ENCODE results near the gene PPP1R13B.
A peak's percentile ranks its signal among the peaks of the same experiment; 100 is the strongest.

Gene PPP1R13B

DNA sequence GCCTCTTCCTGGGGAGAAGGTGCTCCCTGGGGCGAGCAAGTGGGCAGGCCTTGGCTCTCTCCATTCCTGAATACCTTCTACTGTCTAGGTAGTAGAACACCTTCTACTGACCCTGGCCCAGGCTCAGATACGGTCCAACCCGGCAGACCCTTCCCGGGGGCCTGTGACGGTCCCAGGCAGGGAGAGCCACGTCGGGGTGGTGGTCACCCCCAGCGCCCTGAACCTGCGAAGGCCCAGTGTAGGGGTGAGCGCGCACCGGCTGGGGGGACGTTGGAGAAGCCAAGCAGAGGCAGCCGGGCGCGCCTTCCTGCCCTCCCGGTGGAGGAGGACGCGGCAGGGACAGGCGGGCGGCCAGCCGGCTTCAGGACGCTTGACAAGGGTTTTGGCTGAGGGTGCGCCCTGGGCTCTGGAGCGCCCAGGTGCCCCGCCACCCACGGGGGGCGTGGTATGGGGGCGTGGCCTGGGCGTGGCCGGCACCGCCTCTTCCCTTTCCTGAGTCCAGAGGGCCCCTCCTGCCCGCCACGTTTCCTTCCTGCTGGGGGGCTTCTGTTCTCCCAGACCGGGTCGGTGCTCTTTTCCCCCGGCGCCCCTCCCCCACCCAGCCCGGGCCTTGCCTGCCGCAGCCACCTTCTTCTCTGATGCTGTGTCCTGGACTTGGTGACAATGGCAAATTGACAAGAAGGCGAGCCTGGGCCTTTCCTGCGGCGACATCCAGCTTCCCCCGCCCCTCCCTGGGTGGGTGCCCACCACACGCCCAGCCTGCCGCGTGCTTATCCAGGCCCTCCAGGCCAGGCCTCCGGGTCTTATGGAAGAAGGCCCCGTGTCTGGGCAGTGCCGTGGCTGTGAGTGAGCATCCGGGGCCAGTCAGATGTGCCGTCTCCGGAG, 24.5 kb upstream of the PPP1R13B start:
- Mint-ChIP-seq H3K36me3 (no peaks in the 10 kb centered on the region), H3K4me3 (peak overlapping the region; percentile 87), H3K4me1 (peaks cover 16% of the 10 kb centered on the region), H3K9me3 (no peaks in the 10 kb centered on the region), H3K27ac (peak overlapping the region; percentile 94)
- DNase-seq (ENCODE audit: low spot score in 2 of 2) (peak; percentile 80 to 86), ATAC-seq (peak; percentile 90)

DNA sequence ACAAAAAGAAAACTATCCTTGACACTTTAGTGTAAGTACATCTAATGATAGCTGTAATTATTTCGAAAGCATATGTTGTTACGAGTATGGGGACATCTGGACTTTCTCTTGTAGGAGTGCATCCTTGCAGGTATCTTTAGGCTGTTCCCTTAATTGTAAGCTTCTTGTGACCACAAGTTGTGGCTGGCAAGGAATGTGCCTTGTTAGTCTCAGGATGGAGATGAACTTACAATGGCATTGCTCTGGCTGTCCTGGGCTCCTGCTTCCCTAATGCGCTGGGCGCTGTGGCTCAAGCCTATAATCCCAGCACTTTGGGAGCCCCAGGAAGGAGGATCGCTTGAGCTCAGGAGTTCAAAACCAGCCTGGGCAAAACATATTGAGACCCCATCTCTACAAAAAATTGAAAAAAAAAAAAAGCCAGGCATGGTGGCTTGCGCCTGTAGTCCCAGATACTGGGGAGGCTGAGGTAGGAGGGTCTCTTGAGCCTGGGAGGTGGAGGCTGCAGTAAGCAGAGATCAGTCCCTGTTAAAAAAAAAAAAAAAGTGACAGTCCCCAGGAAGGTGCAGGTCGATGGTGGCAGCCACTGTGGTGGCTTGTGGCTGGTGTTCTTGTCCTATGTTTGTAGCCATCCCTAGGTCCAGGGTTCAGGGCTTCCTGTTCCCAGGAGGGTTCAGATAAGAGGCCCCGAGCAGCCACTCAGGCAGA, 23.7 kb upstream of the PPP1R13B start:
- Mint-ChIP-seq H3K27ac (no peak overlapping the region), H3K9me3 (no peaks in the 10 kb centered on the region), H3K36me3 (no peaks in the 10 kb centered on the region), H3K4me1 (peaks cover 16% of the 10 kb centered on the region), H3K4me3 (peak overlapping the region; percentile 87)
- ATAC-seq (no peak), DNase-seq (ENCODE audit: low spot score in 2 of 2) (no peak)

DNA sequence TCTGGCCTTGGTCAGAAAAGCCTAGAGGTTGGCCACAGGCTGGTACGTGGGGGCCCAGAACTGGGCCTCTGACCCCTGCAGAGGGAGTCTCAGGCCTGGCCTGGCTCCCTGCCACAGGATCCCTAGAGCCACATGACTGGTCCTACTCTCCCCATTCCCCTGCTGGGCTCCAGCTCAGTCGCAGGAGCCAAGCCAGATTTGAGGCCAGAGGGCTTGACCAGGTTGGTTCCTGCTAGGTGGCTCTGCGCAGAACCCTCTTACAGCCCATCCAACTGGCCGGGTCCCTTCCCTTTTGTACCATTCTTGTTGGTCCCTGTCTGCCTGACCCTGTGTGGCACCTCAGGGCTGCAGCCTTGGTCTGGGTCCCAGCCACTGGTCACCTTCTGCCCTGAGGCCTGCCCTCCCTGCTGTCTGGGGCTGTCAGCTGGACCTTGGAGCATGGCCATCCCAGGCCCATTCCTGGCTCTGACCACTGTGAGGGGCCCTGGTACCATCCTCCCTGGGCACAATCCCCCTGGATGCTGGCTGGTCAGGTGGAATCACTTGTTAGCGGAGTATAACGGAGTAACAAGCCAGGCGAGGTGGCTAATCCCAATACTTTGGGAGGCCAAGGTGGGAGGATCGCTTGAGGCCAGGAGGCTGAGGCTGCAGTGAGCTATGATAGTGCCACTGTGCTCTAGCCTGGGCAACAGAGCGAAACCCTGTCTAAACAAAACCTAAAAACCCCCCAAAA, 22.9 kb upstream of the PPP1R13B start:
- DNase-seq (ENCODE audit: low spot score in 2 of 2) = no peak
- H3K27ac Mint-ChIP-seq = no peak overlapping the region

DNA sequence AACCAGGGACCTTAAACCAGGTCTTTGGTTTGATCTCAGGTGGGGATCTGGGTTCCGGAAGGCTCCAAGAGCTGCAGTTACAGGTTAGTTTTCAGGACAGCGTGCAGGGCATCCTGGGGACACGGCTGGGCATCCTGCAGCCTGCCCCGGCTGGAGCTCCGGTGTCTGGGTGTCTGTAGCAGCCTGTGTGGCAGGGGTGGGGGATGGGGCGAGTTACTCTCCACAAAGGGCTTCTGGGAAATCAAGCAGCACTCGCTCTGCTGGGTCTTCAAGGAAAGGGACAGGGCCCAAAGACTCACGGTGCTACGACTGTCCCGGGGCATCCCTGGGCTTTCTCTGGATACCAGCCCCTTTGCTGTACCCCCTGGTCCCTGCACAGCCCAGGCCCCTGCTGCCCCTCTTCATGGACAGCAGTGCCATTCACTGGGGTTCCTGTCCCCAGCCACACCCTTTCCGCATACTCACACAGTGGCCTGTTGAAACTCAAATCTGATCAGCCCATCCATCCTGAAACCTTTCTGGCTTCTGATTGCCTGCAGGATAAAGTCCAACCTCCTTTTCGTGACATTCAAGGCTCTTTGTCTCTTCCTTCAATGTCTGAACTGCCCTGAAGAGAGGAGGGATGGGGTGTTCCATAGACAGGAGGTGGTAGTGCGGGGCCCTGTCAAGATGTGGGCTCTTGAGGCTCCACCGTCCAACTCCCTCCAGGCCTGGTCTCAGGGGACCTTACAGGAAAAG, 22.2 kb upstream of the PPP1R13B start:
- H3K27ac Mint-ChIP-seq = no peak overlapping the region
- no peaks in the 10 kb centered on the region for H3K9me3 Mint-ChIP-seq

More for the DNA sequence above, 22.9 kb upstream of the PPP1R13B start:
- Mint-ChIP-seq H3K36me3 (no peaks in the 10 kb centered on the region), H3K4me1 (peaks cover 14% of the 10 kb centered on the region), H3K4me3 (no peak overlapping the region), H3K9me3 (no peaks in the 10 kb centered on the region)
- no peak for ATAC-seq

DNA sequence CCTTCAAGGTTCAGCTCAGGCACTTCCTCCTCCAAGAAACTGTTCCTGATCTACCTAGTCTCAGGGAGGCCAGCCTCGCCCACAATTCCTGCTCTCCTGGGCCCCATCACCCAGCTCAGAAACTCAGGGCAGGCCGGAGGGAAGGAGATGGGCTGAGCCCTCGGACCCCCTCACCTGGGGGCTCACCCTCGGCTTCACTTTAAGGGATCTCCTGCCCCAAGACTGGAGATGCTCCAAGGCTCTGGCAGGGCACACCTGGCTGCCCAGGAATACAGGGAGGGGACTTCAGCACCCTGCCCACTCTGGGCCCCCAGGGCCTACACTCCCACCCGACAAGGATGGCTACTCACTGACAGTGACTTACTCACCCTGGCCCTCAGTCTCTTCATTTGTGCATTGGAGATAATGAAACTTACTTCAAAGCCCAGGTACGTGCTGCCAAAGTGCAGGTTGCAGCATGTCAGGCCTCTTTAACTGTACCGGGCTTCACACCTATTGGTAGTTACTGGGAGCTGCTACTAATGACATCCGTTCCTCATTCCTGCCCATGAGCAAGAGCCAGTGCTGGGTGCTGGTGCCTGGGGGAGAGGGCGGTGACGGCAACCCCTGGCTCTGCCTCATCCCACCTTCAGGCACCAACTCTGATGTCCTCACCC, 21.0 kb upstream of the PPP1R13B start:
- no peaks in the 10 kb centered on the region for H3K9me3 Mint-ChIP-seq
- H3K4me1 Mint-ChIP-seq = peaks cover 6% of the 10 kb centered on the region
- H3K36me3 Mint-ChIP-seq = no peaks in the 10 kb centered on the region
- DNase-seq (ENCODE audit: low spot score in 2 of 2) (no peak), ATAC-seq (no peak)
- no peak overlapping the region for H3K4me3 Mint-ChIP-seq
- H3K27ac Mint-ChIP-seq = no peak overlapping the region

More for the DNA sequence above, 22.2 kb upstream of the PPP1R13B start:
- no peak for ATAC-seq
- DNase-seq (ENCODE audit: low spot score in 2 of 2) = no peak
- Mint-ChIP-seq H3K36me3 (no peaks in the 10 kb centered on the region), H3K4me1 (peaks cover 7% of the 10 kb centered on the region), H3K4me3 (no peak overlapping the region)

DNA sequence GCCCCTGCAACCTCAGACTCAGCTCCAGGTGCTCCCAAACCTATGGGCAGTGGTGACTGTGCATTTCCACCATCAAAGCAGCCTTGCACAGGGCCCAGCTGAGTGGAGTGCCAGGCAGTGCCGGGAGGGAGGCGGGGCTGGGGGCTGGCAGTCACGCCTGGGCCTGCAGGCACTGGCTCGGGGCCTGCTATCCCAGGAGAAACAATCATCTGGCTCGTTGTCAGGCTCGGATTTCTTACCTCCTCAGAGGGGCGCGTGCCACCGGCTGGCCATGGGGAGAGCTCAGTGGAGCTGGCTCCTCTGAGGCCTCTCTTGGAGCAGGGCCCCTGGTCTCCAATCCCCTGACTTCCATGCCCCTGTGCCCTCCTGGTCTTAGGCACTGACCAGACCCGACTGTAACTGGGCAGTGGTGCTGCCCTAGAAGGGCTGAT, 20.2 kb upstream of the PPP1R13B start:
- no peaks in the 10 kb centered on the region for H3K9me3 Mint-ChIP-seq
- H3K4me1 Mint-ChIP-seq = peaks cover 4% of the 10 kb centered on the region
- no peak overlapping the region for H3K27ac Mint-ChIP-seq
- DNase-seq (ENCODE audit: low spot score in 2 of 2) = no peak
- no peak for ATAC-seq
- H3K4me3 Mint-ChIP-seq = no peak overlapping the region
- no peaks in the 10 kb centered on the region for H3K36me3 Mint-ChIP-seq

DNA sequence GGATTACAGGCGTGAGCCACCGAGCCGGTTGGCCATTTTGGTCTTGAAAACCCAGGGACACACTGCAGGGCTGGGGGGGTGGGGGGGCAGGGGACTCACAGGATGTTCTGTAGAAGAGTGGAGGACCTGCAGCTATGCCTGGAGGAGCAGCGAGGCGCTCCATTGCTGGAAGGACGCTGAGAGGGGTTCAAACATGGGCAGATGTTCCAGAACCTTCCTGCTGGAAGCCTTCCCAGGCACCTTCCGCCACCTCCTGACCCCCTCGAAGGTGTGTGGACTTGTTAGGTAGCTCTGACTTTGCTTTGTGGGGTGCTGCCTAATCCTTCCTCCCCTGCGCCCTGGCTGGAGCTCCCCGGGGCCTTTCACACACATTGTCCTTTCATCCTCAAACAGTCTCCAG, 19.6 kb upstream of the PPP1R13B start:
- H3K4me1 Mint-ChIP-seq = no peaks in the 10 kb centered on the region
- DNase-seq (ENCODE audit: low spot score in 2 of 2) = no peak
- no peaks in the 10 kb centered on the region for H3K36me3 Mint-ChIP-seq
- H3K4me3 Mint-ChIP-seq = no peak overlapping the region
- no peaks in the 10 kb centered on the region for H3K9me3 Mint-ChIP-seq
- no peak overlapping the region for H3K27ac Mint-ChIP-seq
- ATAC-seq = no peak

DNA sequence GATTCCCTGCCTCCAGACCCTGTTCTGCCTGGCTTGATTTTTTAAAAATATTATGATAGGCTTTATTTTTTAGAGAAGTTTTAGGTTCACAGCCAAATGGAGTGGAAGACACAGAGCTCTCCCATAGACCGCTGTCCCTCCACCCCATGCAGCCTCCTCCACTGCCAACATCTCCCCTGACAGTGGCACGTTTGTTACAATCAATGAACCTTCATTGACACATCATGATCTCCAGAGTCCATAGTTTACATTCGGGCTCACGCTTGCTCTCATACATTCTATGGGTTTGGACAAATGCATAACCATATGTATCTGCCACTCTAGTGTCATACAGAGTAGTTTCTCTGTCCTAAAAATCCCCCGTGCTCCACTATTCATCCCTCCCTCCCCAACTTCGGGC, 15.9 kb upstream of the PPP1R13B start:
- no peak overlapping the region for H3K4me3 Mint-ChIP-seq
- H3K36me3 Mint-ChIP-seq = no peaks in the 10 kb centered on the region
- no peaks in the 10 kb centered on the region for H3K9me3 Mint-ChIP-seq
- ATAC-seq (no peak), DNase-seq (ENCODE audit: low spot score in 2 of 2) (no peak)
- H3K27ac Mint-ChIP-seq = no peak overlapping the region
- H3K4me1 Mint-ChIP-seq = no peaks in the 10 kb centered on the region

DNA sequence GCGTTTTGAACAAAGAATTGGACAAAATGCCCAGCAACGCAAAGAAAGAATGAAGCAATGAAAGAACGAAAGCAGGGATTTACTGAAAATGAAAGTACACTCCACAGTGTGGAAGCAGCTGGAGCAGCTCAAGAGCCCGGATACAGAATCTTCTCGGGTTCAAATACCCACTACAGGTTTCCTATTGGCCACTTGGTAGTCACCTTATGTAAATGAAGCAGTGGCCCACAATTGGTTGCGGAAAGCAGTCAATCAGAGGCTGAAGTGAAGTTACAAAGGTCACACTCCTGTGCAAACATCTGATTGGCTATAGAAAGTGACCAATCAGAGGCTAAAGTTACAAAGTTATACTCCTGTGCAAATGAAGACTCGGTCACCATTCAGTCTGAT, 15.0 kb upstream of the PPP1R13B start:
- no peak overlapping the region for H3K27ac Mint-ChIP-seq
- H3K36me3 Mint-ChIP-seq = no peaks in the 10 kb centered on the region
- no peaks in the 10 kb centered on the region for H3K9me3 Mint-ChIP-seq
- ATAC-seq (no peak), DNase-seq (ENCODE audit: low spot score in 2 of 2) (no peak)
- H3K4me1 Mint-ChIP-seq = no peaks in the 10 kb centered on the region
- H3K4me3 Mint-ChIP-seq = no peak overlapping the region

DNA sequence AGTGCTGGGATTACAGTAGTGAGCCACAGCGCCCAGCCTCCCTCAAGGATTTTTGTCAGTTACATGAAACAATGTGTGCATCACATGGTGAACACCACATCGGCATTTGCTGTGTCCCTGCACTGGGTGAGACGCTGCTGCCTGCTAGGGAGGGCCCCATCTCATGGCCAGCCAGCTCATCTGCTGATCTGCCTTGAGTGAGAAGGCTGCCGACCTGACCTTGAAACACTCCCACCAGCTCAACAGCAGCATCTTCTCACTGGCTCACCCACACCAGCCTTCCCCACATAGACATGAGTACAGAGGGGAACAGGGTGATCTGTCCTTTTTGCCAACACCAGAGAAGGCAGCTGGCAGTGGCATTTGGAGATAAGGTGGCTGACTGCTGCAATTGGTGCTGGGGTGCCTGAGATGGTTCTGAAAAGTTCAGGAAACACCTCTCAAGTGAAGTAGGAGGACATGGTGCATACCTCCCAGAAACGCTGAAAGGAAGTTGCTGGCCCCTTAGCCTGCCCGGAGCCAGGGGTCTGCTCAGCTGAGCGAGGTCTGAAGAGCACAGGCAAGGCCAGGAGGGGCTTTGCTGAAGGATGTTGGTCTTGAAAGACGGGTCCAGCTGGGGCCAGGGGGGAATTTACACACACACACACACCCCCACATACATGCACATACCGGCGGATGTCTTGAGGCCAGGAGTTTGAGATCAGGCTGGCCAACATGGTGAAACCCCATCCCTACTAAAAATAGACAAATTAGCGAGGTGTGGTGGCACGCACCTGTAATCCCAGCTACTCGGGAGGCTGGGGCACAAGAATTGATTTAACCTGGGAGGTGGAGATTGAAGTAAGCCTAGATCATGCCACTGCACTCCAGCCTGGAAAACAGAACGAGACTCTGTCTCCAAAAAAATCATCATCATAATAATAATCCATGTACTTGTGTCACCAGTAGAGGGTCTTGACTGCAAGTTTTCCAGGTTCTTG, 14.3 kb upstream of the PPP1R13B start:
- Mint-ChIP-seq H3K27ac (no peak overlapping the region), H3K36me3 (no peaks in the 10 kb centered on the region), H3K4me3 (no peak overlapping the region), H3K9me3 (no peaks in the 10 kb centered on the region), H3K4me1 (no peaks in the 10 kb centered on the region)
- ATAC-seq (peak; percentile 28), DNase-seq (ENCODE audit: low spot score in 2 of 2) (no peak)

DNA sequence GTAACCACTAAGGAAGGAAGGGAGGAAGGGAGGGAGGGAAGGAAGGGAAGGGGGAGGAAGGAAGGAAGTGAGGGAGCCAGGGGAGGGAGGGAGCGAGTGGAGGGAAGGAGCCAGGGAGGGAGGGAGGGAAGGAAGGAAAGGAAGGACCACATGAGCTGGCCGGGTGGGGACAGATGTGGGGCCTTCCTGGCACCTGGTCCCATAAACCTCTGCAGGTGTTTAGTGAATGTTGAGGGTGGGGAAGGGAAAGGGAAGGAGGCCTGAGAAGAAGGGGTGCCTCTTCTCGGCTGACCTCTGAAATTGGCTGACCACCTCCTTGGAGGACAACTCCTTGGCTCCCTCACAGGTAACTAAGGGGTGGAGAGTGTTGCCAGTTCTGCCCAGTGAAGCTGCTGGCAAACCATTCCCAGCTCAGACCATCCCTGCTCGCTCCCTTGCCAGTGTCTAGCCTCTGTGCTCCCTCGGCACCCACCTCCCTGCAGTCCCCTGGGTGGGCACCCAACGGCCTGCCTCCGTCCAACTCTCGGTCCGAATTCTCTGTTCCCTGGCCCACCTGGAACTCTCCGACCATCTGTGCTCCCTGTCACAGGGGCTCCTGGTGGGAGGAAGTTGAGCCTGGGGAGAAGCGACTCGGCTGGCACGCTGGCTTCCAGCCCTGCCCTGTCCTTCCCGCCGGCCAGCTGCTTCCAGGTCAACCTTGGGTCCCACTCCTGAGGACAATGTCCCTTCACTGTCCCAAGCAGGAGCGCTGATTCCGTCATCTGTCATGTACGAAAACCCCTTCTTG, 12.2 kb upstream of the PPP1R13B start:
- no peaks in the 10 kb centered on the region for H3K4me1 Mint-ChIP-seq
- ATAC-seq = no peak
- no peaks in the 10 kb centered on the region for H3K9me3 Mint-ChIP-seq
- no peak for DNase-seq (ENCODE audit: low spot score in 2 of 2)
- H3K4me3 Mint-ChIP-seq = no peak overlapping the region
- H3K36me3 Mint-ChIP-seq = no peaks in the 10 kb centered on the region
- H3K27ac Mint-ChIP-seq = no peak overlapping the region

DNA sequence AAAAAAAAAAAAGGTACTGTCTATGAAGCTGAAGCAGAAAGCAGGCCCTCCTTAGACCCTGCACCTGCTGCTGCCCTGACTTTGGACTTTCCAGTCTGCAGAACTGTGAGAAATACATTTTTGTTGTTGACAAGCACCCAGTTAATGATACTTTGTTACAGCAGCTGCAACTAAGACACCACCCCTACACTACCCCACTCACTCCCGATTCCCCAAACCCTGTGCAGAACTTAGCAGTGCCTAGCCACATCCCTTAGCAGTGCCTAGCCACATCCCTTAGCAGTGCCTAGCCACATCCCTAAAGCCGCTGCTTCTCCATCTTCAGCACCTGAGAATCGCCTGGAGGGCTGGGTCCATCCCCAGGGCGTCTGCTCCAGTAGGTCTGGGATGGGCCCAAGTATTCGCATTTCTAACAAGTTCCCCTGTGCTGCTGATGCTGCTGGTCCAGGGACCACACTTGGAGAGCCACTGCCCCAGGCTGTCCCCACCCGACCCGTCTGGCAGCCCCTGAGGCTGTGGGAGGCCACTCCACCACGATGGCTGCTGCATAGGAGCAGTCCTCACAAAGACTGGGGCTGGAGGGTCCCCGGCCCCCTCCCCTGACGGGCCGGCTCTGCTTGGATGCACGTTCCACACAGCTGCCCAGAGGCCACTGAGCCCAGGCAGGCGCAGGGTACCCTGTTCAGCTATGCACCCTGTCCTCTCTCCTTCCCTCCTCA, 10.8 kb upstream of the PPP1R13B start:
- H3K36me3 Mint-ChIP-seq = no peaks in the 10 kb centered on the region
- peak; percentile 39 for ATAC-seq
- H3K9me3 Mint-ChIP-seq = no peaks in the 10 kb centered on the region
- H3K4me1 Mint-ChIP-seq = no peaks in the 10 kb centered on the region
- no peak overlapping the region for H3K4me3 Mint-ChIP-seq
- no peak for DNase-seq (ENCODE audit: low spot score in 2 of 2)
- H3K27ac Mint-ChIP-seq = no peak overlapping the region

DNA sequence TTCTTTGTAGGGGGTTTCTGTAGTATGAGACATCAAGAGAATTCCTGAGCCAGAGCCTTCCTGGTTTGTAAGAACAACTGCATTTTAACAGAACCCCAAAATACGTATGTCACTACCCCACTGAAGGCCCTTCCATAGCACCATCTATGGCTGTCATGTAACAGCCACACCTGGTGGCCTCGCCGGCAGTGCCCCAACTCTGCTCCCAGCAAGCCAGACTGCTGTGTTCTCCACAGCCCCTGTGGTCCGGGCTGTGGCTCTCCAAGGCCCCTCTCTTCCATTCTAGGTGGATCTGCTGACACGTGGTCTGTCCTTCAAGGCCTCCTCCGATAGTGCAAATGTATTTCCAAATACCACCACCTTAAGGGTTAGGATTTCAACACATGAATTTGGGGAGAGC, 9.9 kb upstream of the PPP1R13B start:
- Mint-ChIP-seq H3K36me3 (no peaks in the 10 kb centered on the region), H3K9me3 (no peaks in the 10 kb centered on the region), H3K4me1 (no peaks in the 10 kb centered on the region), H3K27ac (no peak overlapping the region), H3K4me3 (no peak overlapping the region)
- no peak for ATAC-seq
- DNase-seq (ENCODE audit: low spot score in 2 of 2) = no peak
